HepG2 (cell line): ENCODE data around the gene RPL22L1. TPM values are rescaled to one million over a fixed set of nuclear protein-coding genes. Genes with fewer than 3 reads are reported as not detected.

Experiments
- AGO2 ChIP-seq: fragments of 200-400 bp; formaldehyde crosslinking; optimal IDR thresholded peaks from 2 replicates; pipeline ENCODE3; 2017; ENCODE audit warnings: mild to moderate bottlenecking, low read depth, low read length, moderate library complexity
- ASH2L ChIP-seq: fragments of 300-600, 200-600 bp; sonication (generic); IDR thresholded peaks from 2 replicates; pipeline ENCODE4 v1.7.0; 2017; ENCODE audit warnings: low read depth, mild to moderate bottlenecking, moderate library complexity, mixed read lengths, low read length; ENCODE audit not compliant: insufficient read length
- HOXA3 ChIP-seq: sonication (generic); formaldehyde crosslinking; IDR thresholded peaks from 2 replicates; pipeline ENCODE4 v1.5.0; 2020; ENCODE audit warnings: missing genetic modification reagents
- MAFK ChIP-seq, 2 experiments: IDR thresholded peaks in 1 of 2; conservative IDR thresholded peaks in 1 of 2; 2 replicates each; pipeline ENCODE4 v1.6.1; 2011; ENCODE audit warnings: improper control_type of control experiment in 2 of 2, low read length in 2 of 2
- MTA1 ChIP-seq: sonication (generic); formaldehyde crosslinking; IDR thresholded peaks from 2 replicates; pipeline ENCODE4 v1.4.0; 2020; ENCODE audit warnings: missing genetic modification reagents, mild to moderate bottlenecking, borderline replicate concordance
- PHF20 ChIP-seq: sonication (generic); formaldehyde crosslinking; IDR thresholded peaks from 2 replicates; pipeline ENCODE4 v1.5.0; 2020; ENCODE audit warnings: mild to moderate bottlenecking, missing genetic modification reagents
- SKI ChIP-seq: fragments of 450-650 bp; IDR thresholded peaks from one replicate; pipeline ENCODE4 v1.6.1; 2018; ENCODE audit warnings: mild to moderate bottlenecking; ENCODE audit not compliant: partially characterized antibody
- ZIK1 ChIP-seq: sonication (generic); formaldehyde crosslinking; IDR thresholded peaks from 2 replicates; pipeline ENCODE4 v1.5.0; 2020; ENCODE audit warnings: mild to moderate bottlenecking, low read depth, missing genetic modification reagents, borderline replicate concordance
- ZNF124 ChIP-seq: sonication (generic); formaldehyde crosslinking; IDR thresholded peaks from 2 replicates; pipeline ENCODE4 v1.4.0; 2020; ENCODE audit warnings: missing genetic modification reagents
- ZNF343 ChIP-seq: sonication (generic); formaldehyde crosslinking; IDR thresholded peaks from 2 replicates; pipeline ENCODE4 v1.4.0; 2020; ENCODE audit warnings: mild to moderate bottlenecking, missing genetic modification reagents
- ZNF629 ChIP-seq: sonication (generic); formaldehyde crosslinking; conservative IDR thresholded peaks from 2 replicates; pipeline ENCODE4 v1.5.0; 2020; ENCODE audit warnings: missing genetic modification reagents
- polyA plus RNA-seq, 8 experiments: library from polyadenylated mRNA; depleted of rRNA in 3 of 8; stranded (reverse) in 7 of 8; unstranded in 1 of 8; fragments of >200 nt; fragmentation: Illumina TruSeq in 4 of 8; extraction: Trizol in 4 of 8; gene quantifications; 2 replicates each; pipeline versions ENCODE4 v1.2.1 to v1.2.3, GENCODE V29; 2011 to 2016; ENCODE audit warnings: low read depth in 4 of 8, missing spikeins in 1 of 8, mixed read lengths in 1 of 8; ENCODE audit not compliant: insufficient read depth in 1 of 8
- total RNA-seq, 5 experiments: library from RNA; depleted of rRNA; stranded (reverse); fragments of >200 nt; fragmentation: Illumina TruSeq; extraction: Trizol; gene quantifications; 2 replicates each; pipeline ENCODE4 v1.2.3, GENCODE V29; 2016; ENCODE audit warnings: low read depth in 1 of 5
- TF ChIP-seq, protein P1 (sequence below): sonication (generic); formaldehyde crosslinking; conservative IDR thresholded peaks from 2 replicates; pipeline ENCODE4 v1.4.0; 2020; ENCODE audit warnings: mild to moderate bottlenecking, missing genetic modification reagents, moderate library complexity
- TF ChIP-seq, protein P2 (sequence below): sonication (generic); formaldehyde crosslinking; IDR thresholded peaks from 2 replicates; pipeline ENCODE4 v1.9.0; 2021; ENCODE audit warnings: missing genetic modification reagents, borderline replicate concordance
- TF ChIP-seq, protein P3 (sequence below): sonication (generic); formaldehyde crosslinking; IDR thresholded peaks from 2 replicates; pipeline ENCODE4 v1.4.0; 2020; ENCODE audit warnings: missing genetic modification reagents
- TF ChIP-seq, protein P4 (sequence below): IDR thresholded peaks from 2 replicates; pipeline ENCODE4 v1.6.1; 2016; ENCODE audit warnings: mild to moderate bottlenecking
- TF ChIP-seq, protein P5 (sequence below): sonication (generic); formaldehyde crosslinking; IDR thresholded peaks from 2 replicates; pipeline ENCODE4 v1.5.0; 2020; ENCODE audit warnings: mild to moderate bottlenecking, missing genetic modification reagents, borderline replicate concordance

Gene RPL22L1
- total and polyA plus RNA-seq, 2 of the 13 experiments (the other 11 are each of a cell fraction or from before 2014, with no cell fraction given) = 42.7 to 152 TPM

DNA sequence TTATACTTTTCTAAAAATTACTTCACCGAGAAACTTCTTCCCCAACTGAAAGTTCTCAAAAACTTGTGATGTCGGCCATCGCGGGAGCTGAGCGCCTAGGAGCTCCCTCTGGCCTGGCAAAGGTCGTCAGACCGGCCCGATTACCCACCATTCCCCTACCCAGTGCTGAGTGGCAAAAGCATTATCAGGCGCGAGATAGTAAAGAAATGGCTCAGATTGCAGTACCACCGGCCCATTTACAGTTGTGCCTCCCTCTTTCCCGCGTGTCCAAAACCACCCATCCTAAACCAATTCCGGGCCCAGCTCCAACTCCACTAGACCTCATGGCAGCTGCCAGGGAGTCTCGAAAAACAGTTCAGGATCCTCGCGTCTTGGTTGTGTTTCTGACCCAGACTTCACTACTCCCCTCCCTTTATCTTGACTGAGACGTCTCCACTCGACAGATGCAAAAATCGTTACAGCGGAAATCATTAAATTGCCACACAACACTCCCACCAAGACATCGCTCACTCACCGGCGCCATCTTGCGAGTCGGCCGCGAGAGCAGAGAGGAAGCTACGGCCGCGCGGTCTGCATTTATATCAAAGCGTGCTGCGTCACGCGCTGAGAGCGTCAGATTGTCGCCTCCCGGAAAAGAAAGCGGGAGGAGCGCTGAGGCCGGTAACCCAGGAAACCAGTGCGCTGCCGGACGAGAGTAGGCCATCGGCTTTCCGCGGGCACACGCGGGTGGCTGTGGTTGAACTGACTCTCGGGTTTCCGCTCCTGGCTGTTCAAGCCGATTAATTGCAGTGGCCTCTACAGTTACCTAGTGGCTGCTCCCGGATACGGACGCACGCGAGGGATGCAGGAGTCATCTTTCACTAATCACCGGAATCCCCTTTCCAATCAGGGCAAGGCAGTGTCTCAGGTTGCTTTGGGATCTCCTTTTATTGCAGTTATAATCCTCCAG lies at the start of gene RPL22L1 (continued):
- TF ChIP-seq, protein P1, sequence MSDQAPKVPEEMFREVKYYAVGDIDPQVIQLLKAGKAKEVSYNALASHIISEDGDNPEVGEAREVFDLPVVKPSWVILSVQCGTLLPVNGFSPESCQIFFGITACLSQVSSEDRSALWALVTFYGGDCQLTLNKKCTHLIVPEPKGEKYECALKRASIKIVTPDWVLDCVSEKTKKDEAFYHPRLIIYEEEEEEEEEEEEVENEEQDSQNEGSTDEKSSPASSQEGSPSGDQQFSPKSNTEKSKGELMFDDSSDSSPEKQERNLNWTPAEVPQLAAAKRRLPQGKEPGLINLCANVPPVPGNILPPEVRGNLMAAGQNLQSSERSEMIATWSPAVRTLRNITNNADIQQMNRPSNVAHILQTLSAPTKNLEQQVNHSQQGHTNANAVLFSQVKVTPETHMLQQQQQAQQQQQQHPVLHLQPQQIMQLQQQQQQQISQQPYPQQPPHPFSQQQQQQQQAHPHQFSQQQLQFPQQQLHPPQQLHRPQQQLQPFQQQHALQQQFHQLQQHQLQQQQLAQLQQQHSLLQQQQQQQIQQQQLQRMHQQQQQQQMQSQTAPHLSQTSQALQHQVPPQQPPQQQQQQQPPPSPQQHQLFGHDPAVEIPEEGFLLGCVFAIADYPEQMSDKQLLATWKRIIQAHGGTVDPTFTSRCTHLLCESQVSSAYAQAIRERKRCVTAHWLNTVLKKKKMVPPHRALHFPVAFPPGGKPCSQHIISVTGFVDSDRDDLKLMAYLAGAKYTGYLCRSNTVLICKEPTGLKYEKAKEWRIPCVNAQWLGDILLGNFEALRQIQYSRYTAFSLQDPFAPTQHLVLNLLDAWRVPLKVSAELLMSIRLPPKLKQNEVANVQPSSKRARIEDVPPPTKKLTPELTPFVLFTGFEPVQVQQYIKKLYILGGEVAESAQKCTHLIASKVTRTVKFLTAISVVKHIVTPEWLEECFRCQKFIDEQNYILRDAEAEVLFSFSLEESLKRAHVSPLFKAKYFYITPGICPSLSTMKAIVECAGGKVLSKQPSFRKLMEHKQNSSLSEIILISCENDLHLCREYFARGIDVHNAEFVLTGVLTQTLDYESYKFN (CRISPR knock-in tag) = no peak; the same call in 1 of the 2 replicates
- peak; percentile 83 for TF ChIP-seq ZNF343
- TF ChIP-seq, protein P2, sequence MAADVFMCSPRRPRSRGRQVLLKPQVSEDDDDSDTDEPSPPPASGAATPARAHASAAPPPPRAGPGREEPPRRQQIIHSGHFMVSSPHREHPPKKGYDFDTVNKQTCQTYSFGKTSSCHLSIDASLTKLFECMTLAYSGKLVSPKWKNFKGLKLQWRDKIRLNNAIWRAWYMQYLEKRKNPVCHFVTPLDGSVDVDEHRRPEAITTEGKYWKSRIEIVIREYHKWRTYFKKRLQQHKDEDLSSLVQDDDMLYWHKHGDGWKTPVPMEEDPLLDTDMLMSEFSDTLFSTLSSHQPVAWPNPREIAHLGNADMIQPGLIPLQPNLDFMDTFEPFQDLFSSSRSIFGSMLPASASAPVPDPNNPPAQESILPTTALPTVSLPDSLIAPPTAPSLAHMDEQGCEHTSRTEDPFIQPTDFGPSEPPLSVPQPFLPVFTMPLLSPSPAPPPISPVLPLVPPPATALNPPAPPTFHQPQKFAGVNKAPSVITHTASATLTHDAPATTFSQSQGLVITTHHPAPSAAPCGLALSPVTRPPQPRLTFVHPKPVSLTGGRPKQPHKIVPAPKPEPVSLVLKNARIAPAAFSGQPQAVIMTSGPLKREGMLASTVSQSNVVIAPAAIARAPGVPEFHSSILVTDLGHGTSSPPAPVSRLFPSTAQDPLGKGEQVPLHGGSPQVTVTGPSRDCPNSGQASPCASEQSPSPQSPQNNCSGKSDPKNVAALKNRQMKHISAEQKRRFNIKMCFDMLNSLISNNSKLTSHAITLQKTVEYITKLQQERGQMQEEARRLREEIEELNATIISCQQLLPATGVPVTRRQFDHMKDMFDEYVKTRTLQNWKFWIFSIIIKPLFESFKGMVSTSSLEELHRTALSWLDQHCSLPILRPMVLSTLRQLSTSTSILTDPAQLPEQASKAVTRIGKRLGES (CRISPR knock-in tag) = no peak
- no peak for TF ChIP-seq MAFK (conservative IDR thresholded peaks at IDR 0.05 in 1 of 2, IDR thresholded peaks at IDR 0.05 in 1 of 2; ENCODE audit: low read length in 2 of 2)
- no peak for TF ChIP-seq SKI
- peak; percentile 82 for TF ChIP-seq PHF20 (CRISPR knock-in tag)
- TF ChIP-seq ZIK1 = peak; percentile 58; the same call in 1 of the 2 replicates
- TF ChIP-seq, protein P3, sequence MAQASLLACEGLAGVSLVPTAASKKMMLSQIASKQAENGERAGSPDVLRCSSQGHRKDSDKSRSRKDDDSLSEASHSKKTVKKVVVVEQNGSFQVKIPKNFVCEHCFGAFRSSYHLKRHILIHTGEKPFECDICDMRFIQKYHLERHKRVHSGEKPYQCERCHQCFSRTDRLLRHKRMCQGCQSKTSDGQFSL (CRISPR knock-in tag) = no peak
- peak; percentile 90 for TF ChIP-seq ASH2L
- TF ChIP-seq, protein P4, sequence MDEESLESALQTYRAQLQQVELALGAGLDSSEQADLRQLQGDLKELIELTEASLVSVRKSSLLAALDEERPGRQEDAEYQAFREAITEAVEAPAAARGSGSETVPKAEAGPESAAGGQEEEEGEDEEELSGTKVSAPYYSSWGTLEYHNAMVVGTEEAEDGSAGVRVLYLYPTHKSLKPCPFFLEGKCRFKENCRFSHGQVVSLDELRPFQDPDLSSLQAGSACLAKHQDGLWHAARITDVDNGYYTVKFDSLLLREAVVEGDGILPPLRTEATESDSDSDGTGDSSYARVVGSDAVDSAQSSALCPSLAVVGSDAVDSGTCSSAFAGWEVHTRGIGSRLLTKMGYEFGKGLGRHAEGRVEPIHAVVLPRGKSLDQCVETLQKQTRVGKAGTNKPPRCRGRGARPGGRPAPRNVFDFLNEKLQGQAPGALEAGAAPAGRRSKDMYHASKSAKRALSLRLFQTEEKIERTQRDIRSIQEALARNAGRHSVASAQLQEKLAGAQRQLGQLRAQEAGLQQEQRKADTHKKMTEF (CRISPR knock-in tag) = peak; percentile 82
- peak; percentile 32 for TF ChIP-seq AGO2
- TF ChIP-seq MTA1 = no peak
- TF ChIP-seq, protein P5, sequence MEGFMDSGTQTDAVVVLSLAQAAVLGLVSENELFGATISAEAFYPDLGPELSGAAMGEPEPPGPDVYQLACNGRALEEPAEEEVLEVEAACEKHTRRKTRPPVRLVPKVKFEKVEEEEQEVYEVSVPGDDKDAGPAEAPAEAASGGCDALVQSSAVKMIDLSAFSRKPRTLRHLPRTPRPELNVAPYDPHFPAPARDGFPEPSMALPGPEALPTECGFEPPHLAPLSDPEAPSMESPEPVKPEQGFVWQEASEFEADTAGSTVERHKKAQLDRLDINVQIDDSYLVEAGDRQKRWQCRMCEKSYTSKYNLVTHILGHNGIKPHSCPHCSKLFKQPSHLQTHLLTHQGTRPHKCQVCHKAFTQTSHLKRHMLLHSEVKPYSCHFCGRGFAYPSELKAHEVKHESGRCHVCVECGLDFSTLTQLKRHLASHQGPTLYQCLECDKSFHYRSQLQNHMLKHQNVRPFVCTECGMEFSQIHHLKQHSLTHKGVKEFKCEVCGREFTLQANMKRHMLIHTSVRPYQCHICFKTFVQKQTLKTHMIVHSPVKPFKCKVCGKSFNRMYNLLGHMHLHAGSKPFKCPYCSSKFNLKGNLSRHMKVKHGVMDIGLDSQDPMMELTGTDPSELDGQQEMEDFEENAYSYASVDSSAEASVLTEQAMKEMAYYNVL (CRISPR knock-in tag) = no peak
- no peak for TF ChIP-seq ZNF629 (CRISPR knock-in tag)
- no peak; the same call in 1 of the 2 replicates for TF ChIP-seq ZNF124 (CRISPR knock-in tag)
- peak; percentile 93 for TF ChIP-seq HOXA3 (CRISPR knock-in tag)
